CD14-positive monocyte (primary cell): ENCODE measurements around the gene MAP3K19. TPM values are rescaled to one million over a fixed set of nuclear protein-coding genes. Genes with fewer than 3 reads are reported as not detected.

ENCODE experiments used
- DNase-seq, 3 donors: peaks; one replicate each; pipeline ENCODE4 v3.0.0-alpha.2; 2011 to 2022
- H2AFZ ChIP-seq: 2 replicates; pipeline ENCODE4 v1.6.0; 2012; ENCODE audit warnings: mild to moderate bottlenecking, low read depth, low read length, inconsistent platforms; ENCODE audit not compliant: insufficient read depth, poor library complexity, severe bottlenecking
- H3K27ac ChIP-seq, 2 donors: 1 replicate in 1 of 2; 2 replicates in 1 of 2; pipeline ENCODE4 v1.5.1; 2012 to 2013; ENCODE audit warnings: low read length in 2 of 2, control low read depth in 1 of 2, inconsistent platforms in 1 of 2, low read depth in 1 of 2, mild to moderate bottlenecking in 1 of 2
- H3K27me3 ChIP-seq, 2 donors: one replicate each; pipeline versions ENCODE4 v1.6.0 to v1.6.1; 2011 to 2013; ENCODE audit warnings: low read length in 2 of 2; ENCODE audit not compliant: control insufficient read depth in 2 of 2, insufficient read depth in 2 of 2
- H3K36me3 ChIP-seq, 2 donors: replicated peaks in 1 of 2; 1 replicate in 1 of 2; 2 replicates in 1 of 2; pipeline versions ENCODE4 v1.5.1 to v1.6.1; 2012 to 2013; ENCODE audit warnings: low read length in 2 of 2, control low read depth in 1 of 2, inconsistent platforms in 1 of 2, mild to moderate bottlenecking in 1 of 2; ENCODE audit not compliant: insufficient read depth in 2 of 2, control insufficient read depth in 1 of 2
- H3K4me1 ChIP-seq, 2 donors: 1 replicate in 1 of 2; 2 replicates in 1 of 2; pipeline versions ENCODE4 v1.5.1 to v1.6.1; 2012 to 2013; ENCODE audit warnings: low read length in 2 of 2, control low read depth in 1 of 2, inconsistent platforms in 1 of 2, mild to moderate bottlenecking in 1 of 2, moderate library complexity in 1 of 2; ENCODE audit not compliant: insufficient read depth in 2 of 2, control insufficient read depth in 1 of 2
- H3K4me2 ChIP-seq: replicated peaks from 2 replicates; pipeline ENCODE3; 2012; ENCODE audit warnings: low read length, moderate library complexity, mild to moderate bottlenecking; ENCODE audit not compliant: poor library complexity, severe bottlenecking; ENCODE audit errors: extremely low read depth
- H3K4me3 ChIP-seq, 3 experiments: fragments of 200-600 bp in 1 of 3; sonication (generic) in 1 of 3; replicated peaks in 1 of 3; 1 replicate in 2 of 3; 2 replicates in 1 of 3; pipeline ENCODE4 v1.5.1; 2011 to 2013; ENCODE audit warnings: low read length in 3 of 3, mild to moderate bottlenecking in 3 of 3, control low read depth in 2 of 3, low read depth in 2 of 3, inconsistent platforms in 1 of 3, moderate library complexity in 1 of 3
- H3K79me2 ChIP-seq: 2 replicates; pipeline ENCODE4 v1.6.0; 2012; ENCODE audit warnings: mild to moderate bottlenecking, control low read depth, inconsistent platforms, low read length, moderate library complexity; ENCODE audit not compliant: insufficient read depth
- H3K9ac ChIP-seq: 2 replicates; pipeline ENCODE4 v1.6.0; 2017; ENCODE audit warnings: low read length, mild to moderate bottlenecking; ENCODE audit not compliant: insufficient read depth, poor library complexity, severe bottlenecking
- H3K9me3 ChIP-seq, 2 donors: replicated peaks in 1 of 2; 1 replicate in 1 of 2; 2 replicates in 1 of 2; pipeline versions ENCODE4 v1.5.1 to v1.6.1; 2012 to 2013; ENCODE audit warnings: low read length in 2 of 2, control low read depth in 1 of 2; ENCODE audit not compliant: control insufficient read depth in 1 of 2, insufficient read depth in 1 of 2
- H4K20me1 ChIP-seq: 2 replicates; pipeline ENCODE4 v1.6.0; 2012; ENCODE audit warnings: mild to moderate bottlenecking, low read length, control low read depth, moderate library complexity; ENCODE audit not compliant: insufficient read depth
- H3K27ac Mint-ChIP-seq, 7 donors: one replicate each; pipeline ENCODE4 v1.8.0; 2020; ENCODE audit warnings: mild to moderate bottlenecking in 7 of 7, mixed read lengths in 7 of 7, moderate library complexity in 6 of 7, inconsistent platforms in 2 of 7
- H3K27me3 Mint-ChIP-seq, 3 donors: one replicate each; pipeline ENCODE4 v1.8.0; 2021 to 2022; ENCODE audit warnings: low read depth in 3 of 3, mild to moderate bottlenecking in 3 of 3, mixed read lengths in 3 of 3, moderate library complexity in 3 of 3, inconsistent platforms in 1 of 3
- H3K36me3 Mint-ChIP-seq, 2 donors: one replicate each; pipeline ENCODE4 v1.8.0; 2020; ENCODE audit warnings: mixed read lengths in 2 of 2, inconsistent platforms in 1 of 2, mild to moderate bottlenecking in 1 of 2
- H3K4me1 Mint-ChIP-seq: one replicate; pipeline ENCODE4 v1.8.0; 2020; ENCODE audit warnings: mild to moderate bottlenecking, mixed read lengths
- H3K4me3 Mint-ChIP-seq, 2 donors: one replicate each; pipeline ENCODE4 v1.8.0; 2020; ENCODE audit warnings: mild to moderate bottlenecking in 2 of 2, mixed read lengths in 2 of 2, moderate library complexity in 1 of 2
- H3K9me3 Mint-ChIP-seq, 7 donors: one replicate each; pipeline ENCODE4 v1.8.0; 2020 to 2022; ENCODE audit warnings: mixed read lengths in 7 of 7, mild to moderate bottlenecking in 6 of 7, moderate library complexity in 6 of 7, inconsistent platforms in 2 of 7
- CTCF ChIP-seq: fragments of 200-600 bp; IDR thresholded peaks from one replicate; pipeline ENCODE4 v1.8.0; 2022; ENCODE audit warnings: antibody characterized with exemption, mild to moderate bottlenecking
- WGBS: methylation state at CpG from one replicate; pipeline ENCODE4 v1.1.5; 2013; ENCODE audit warnings: missing lambda C conversion rate; ENCODE audit not compliant: insufficient coverage; 5-methylcytosine and 5-hydroxymethylcytosine counted together
- intact Hi-C, 2 donors: fragments of 100-400 bp; cut with micrococcal nuclease; formaldehyde crosslinking; loops; one replicate each; pipeline versions ENCODE4 v1.15.0 to v1.15.1; 2023
- polyA plus RNA-seq, 3 donors: library from polyadenylated mRNA; depleted of rRNA in 1 of 3; unstranded in 2 of 3; stranded (reverse) in 1 of 3; fragments of 300-500 nt in 2 of 3; fragments of >200 nt in 1 of 3; fragmentation: Illumina TruSeq in 2 of 3; gene quantifications; 1 replicate in 2 of 3; 2 replicates in 1 of 3; pipeline ENCODE4 v1.2.3, GENCODE V29; 2012 to 2021

Gene MAP3K19
- polyA plus RNA-seq, 3 donors, result not detected

GRCh38 chr2:135010200-135010942 is 36.9 kb downstream of the MAP3K19 start:
- Histone ChIP-seq H3K4me2 (no peak overlapping the region), H3K9ac (no peak overlapping the region), H3K36me3 (no peaks in the 10 kb centered on the region), H3K4me1 (no peaks in the 10 kb centered on the region), H2AFZ (no peak overlapping the region), H3K27ac (no peak overlapping the region), H3K9me3 (no peaks in the 10 kb centered on the region), H4K20me1 (no peaks in the 10 kb centered on the region), H3K79me2 (no peaks in the 10 kb centered on the region), H3K4me3 (no peak overlapping the region), H3K27me3 (peaks cover 2 to 5% of the 10 kb centered on the region in 2 donors)
- intact Hi-C loops, result no loop called here
- no CpG with 5 or more reads among the region's 10 CpGs for WGBS
- Mint-ChIP-seq H3K36me3 (no peaks in the 10 kb centered on the region), H3K27me3 (peaks cover 2 to 21% (median 2%) of the 10 kb centered on the region in 3 donors), H3K9me3 (no peaks in the 10 kb centered on the region), H3K4me3 (no peak overlapping the region), H3K4me1 (no peaks in the 10 kb centered on the region), H3K27ac (no peak overlapping the region)
- TF ChIP-seq CTCF, result no peak
- no peak for DNase-seq

- Histone ChIP-seq H3K9me3 (no peaks in the 10 kb centered on the region), H3K79me2 (no peaks in the 10 kb centered on the region), H3K4me3 (no peak overlapping the region), H3K36me3 (no peaks in the 10 kb centered on the region), H3K4me1 (no peaks in the 10 kb centered on the region), H3K9ac (no peak overlapping the region), H3K4me2 (no peak overlapping the region), H3K27ac (no peak overlapping the region), H4K20me1 (no peaks in the 10 kb centered on the region), H3K27me3 (peaks cover 2 to 11% of the 10 kb centered on the region in 2 donors), H2AFZ (no peak overlapping the region)
- Mint-ChIP-seq H3K36me3 (no peaks in the 10 kb centered on the region), H3K4me3 (no peak overlapping the region), H3K9me3 (no peaks in the 10 kb centered on the region), H3K27ac (no peak overlapping the region), H3K27me3 (peaks cover 5 to 28% (median 7%) of the 10 kb centered on the region in 3 donors), H3K4me1 (peaks cover 2% of the 10 kb centered on the region)
- DNase-seq, result no peak
- intact Hi-C loops, result loop anchor here (5.0 to 10.0 kb wide), 2 partner anchors 695 to 703 kb away; no protein-coding TSS in a partner anchor
- no CpG with 5 or more reads among the region's 1 CpG for WGBS
- no peak for TF ChIP-seq CTCF
Observed at GRCh38 chr2:135009339-135009738, 37.9 kb downstream of the MAP3K19 start.
